ENCODE results near the gene MEIS1.

The MEIS1 gene

DNA sequence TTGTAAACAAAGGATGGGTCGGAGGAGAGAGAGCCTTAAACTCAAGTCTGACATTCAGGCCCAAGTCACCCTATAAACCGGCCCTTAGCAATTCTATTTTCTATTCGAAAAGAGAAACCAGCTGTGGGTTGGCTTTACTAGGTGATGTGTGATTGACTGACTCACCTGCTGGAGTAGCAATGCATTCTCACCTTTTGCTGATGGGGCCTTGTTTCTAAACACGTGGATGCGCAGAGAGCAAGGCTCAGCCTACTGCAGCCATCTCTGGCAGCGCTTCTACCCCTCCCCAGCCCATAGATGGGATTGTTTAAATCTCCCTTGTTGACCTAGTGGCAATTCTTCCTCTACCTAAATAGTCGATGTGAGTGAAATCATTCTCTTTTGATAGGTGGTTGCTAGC is 138.5 kb downstream of the MEIS1 start:
- DNase-seq = no peak
- H4K20me1 ChIP-seq (ENCODE audit: insufficient read depth, low read length) = no peaks in the 10 kb centered on the region
- TF ChIP-seq EZH2 (optimal IDR thresholded peaks at IDR 0.05; ENCODE audit: low read depth, low read length) = no peak
- TF ChIP-seq, protein P1, sequence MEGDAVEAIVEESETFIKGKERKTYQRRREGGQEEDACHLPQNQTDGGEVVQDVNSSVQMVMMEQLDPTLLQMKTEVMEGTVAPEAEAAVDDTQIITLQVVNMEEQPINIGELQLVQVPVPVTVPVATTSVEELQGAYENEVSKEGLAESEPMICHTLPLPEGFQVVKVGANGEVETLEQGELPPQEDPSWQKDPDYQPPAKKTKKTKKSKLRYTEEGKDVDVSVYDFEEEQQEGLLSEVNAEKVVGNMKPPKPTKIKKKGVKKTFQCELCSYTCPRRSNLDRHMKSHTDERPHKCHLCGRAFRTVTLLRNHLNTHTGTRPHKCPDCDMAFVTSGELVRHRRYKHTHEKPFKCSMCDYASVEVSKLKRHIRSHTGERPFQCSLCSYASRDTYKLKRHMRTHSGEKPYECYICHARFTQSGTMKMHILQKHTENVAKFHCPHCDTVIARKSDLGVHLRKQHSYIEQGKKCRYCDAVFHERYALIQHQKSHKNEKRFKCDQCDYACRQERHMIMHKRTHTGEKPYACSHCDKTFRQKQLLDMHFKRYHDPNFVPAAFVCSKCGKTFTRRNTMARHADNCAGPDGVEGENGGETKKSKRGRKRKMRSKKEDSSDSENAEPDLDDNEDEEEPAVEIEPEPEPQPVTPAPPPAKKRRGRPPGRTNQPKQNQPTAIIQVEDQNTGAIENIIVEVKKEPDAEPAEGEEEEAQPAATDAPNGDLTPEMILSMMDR (IDR thresholded peaks at IDR 0.05; ENCODE audit: low read length) = no peak
- TF ChIP-seq EZH2phosphoT487 (IDR thresholded peaks at IDR 0.05; ENCODE audit: low read length) = no peak
- H3K9me2 ChIP-seq (replicated peaks; ENCODE audit: insufficient read depth, low read length) = no peaks in the 10 kb centered on the region
- H3K27ac ChIP-seq (ENCODE audit: low read length) = no peak overlapping the region
- no peak overlapping the region for H3K4me3 ChIP-seq (ENCODE audit: low read length)
- H3K9me3 ChIP-seq (replicated peaks; ENCODE audit: insufficient read depth, low read length) = no peaks in the 10 kb centered on the region
- no peaks in the 10 kb centered on the region for H3K27me3 ChIP-seq (replicated peaks; ENCODE audit: insufficient read depth, low read length)
- no peaks in the 10 kb centered on the region for H3K79me2 ChIP-seq (ENCODE audit: low read length)
- no peaks in the 10 kb centered on the region for H3K36me3 ChIP-seq (replicated peaks; ENCODE audit: insufficient read depth, low read length)
- no peak overlapping the region for H2AFZ ChIP-seq (ENCODE audit: low read length)
- no peak overlapping the region for H3K4me2 ChIP-seq (ENCODE audit: low read depth, low read length)
- H3F3A ChIP-seq (ENCODE audit: insufficient read depth, low read length) = no peaks in the 10 kb centered on the region
- H3K4me1 ChIP-seq (ENCODE audit: low read length) = no peaks in the 10 kb centered on the region
- H3K9ac ChIP-seq (ENCODE audit: low read length) = no peak overlapping the region

DNA sequence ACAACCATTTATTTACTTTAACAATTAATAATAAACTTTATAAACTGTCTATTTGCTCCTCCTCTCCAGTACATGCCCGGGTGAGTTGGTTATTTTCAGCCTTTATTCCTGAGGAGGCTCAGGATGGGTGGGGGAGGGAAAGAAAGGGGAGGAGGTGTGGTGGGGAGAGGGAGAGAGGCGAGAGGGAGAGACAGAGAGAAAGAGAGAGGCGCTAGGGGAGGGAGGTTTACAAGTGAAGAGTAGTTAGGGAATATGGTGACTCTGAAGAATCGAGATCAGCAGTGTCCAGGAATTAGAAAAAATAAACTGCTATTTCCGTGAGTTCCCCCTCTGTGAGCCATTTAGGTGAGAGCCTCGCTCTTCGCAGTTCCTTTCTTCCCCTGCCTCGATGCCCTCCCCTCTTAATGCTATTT is 138.9 kb downstream of the MEIS1 start:
- H3K27me3 ChIP-seq (replicated peaks; ENCODE audit: insufficient read depth, low read length) = no peaks in the 10 kb centered on the region
- no peak overlapping the region for H3K4me2 ChIP-seq (ENCODE audit: low read depth, low read length)
- no peaks in the 10 kb centered on the region for H3K4me1 ChIP-seq (ENCODE audit: low read length)
- no peak overlapping the region for H3K9ac ChIP-seq (ENCODE audit: low read length)
- H3K9me2 ChIP-seq (replicated peaks; ENCODE audit: insufficient read depth, low read length) = no peaks in the 10 kb centered on the region
- no peaks in the 10 kb centered on the region for H3F3A ChIP-seq (ENCODE audit: insufficient read depth, low read length)
- H2AFZ ChIP-seq (ENCODE audit: low read length) = no peak overlapping the region
- H3K4me3 ChIP-seq (ENCODE audit: low read length) = no peak overlapping the region
- no peak for DNase-seq
- H3K79me2 ChIP-seq (ENCODE audit: low read length) = no peaks in the 10 kb centered on the region
- no peaks in the 10 kb centered on the region for H3K9me3 ChIP-seq (replicated peaks; ENCODE audit: insufficient read depth, low read length)
- TF ChIP-seq, protein P1 (IDR thresholded peaks at IDR 0.05; ENCODE audit: low read length) = no peak
- TF ChIP-seq EZH2phosphoT487 (IDR thresholded peaks at IDR 0.05; ENCODE audit: low read length) (no peak), EZH2 (optimal IDR thresholded peaks at IDR 0.05; ENCODE audit: low read depth, low read length) (no peak)
- H3K36me3 ChIP-seq (replicated peaks; ENCODE audit: insufficient read depth, low read length) = no peaks in the 10 kb centered on the region
- no peaks in the 10 kb centered on the region for H4K20me1 ChIP-seq (ENCODE audit: insufficient read depth, low read length)
- H3K27ac ChIP-seq (ENCODE audit: low read length) = no peak overlapping the region

DNA sequence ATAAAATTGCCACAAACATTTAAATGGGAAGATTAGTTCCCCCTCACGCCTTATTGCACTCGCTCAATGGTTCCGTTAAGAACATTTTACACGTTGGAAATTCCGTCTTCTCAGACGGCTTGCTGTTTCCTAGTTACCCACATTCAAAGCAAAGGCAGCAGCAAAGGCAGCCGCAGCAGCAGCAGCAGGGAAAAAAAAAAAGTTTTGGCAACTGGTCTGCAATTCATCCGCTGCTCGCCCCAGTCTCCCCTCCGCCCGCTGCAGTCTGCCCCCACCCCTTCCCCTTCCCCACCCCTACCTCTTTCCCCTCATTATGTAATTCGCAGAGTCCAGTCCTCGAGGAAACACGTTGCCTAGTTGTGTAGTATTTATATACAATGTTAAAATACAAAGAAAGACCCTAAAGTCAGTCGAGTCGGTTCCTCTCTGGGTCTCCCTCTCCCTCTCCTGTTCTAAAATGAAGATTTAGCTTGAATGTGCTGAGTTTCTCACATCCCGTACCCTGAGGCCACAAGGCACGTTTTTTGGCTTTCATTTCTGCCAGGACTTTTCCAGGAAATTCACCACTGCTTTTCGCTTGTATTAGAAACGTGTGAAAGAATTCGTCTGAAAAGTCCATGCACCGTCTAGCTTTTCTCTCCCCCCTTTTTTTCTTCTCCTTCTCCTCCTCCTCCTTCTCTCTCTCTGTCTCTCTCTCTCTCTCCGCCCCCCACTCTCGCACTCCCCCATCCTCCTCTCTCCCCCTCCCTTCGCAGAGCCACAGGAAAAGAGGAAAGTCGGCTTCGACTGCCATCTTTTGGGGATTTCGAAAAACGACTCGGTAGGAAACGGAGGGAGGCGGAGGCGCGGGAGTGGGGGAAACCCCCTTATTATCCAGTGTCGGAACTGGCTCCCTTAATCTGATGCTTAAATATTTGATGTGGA is 140.0 kb downstream of the MEIS1 start:
- Histone ChIP-seq H2AFZ (ENCODE audit: low read length) (no peak overlapping the region), H3K27ac (ENCODE audit: low read length) (no peak overlapping the region), H3K4me1 (ENCODE audit: low read length) (no peaks in the 10 kb centered on the region), H3K9ac (ENCODE audit: low read length) (no peak overlapping the region), H3K4me3 (ENCODE audit: low read length) (no peak overlapping the region), H3K36me3 (replicated peaks; ENCODE audit: insufficient read depth, low read length) (no peaks in the 10 kb centered on the region), H3F3A (ENCODE audit: insufficient read depth, low read length) (no peaks in the 10 kb centered on the region), H4K20me1 (ENCODE audit: insufficient read depth, low read length) (no peaks in the 10 kb centered on the region), H3K27me3 (replicated peaks; ENCODE audit: insufficient read depth, low read length) (no peaks in the 10 kb centered on the region), H3K9me3 (replicated peaks; ENCODE audit: insufficient read depth, low read length) (no peaks in the 10 kb centered on the region), H3K79me2 (ENCODE audit: low read length) (no peaks in the 10 kb centered on the region), H3K9me2 (replicated peaks; ENCODE audit: insufficient read depth, low read length) (no peaks in the 10 kb centered on the region), H3K4me2 (ENCODE audit: low read depth, low read length) (no peak overlapping the region)
- DNase-seq = no peak
- TF ChIP-seq, protein P1 (IDR thresholded peaks at IDR 0.05; ENCODE audit: low read length) = no peak
- TF ChIP-seq EZH2 (optimal IDR thresholded peaks at IDR 0.05; ENCODE audit: low read depth, low read length) (no peak), EZH2phosphoT487 (IDR thresholded peaks at IDR 0.05; ENCODE audit: low read length) (no peak)
